K562 (cell line): ENCODE results near the gene CFAP251. TPM values are rescaled to one million over a fixed set of nuclear protein-coding genes. Genes with fewer than 3 reads are reported as not detected.

Source experiments
- ARID1B ChIP-seq: fragments of 450-650 bp; IDR thresholded peaks from 2 replicates; pipeline ENCODE4 v1.6.1; 2016; ENCODE audit warnings: antibody characterized with exemption, mild to moderate bottlenecking, inconsistent platforms
- ARID4B ChIP-seq: sonication (generic); formaldehyde crosslinking; IDR thresholded peaks from 2 replicates; pipeline ENCODE4 v1.8.0; 2022; ENCODE audit warnings: mild to moderate bottlenecking, missing genetic modification reagents
- BHLHE40 ChIP-seq: IDR thresholded peaks from 2 replicates; pipeline ENCODE4 v1.6.1; 2011; ENCODE audit warnings: low read length, improper control_type of control experiment
- CBFA2T3 ChIP-seq: fragments of 450-650 bp; IDR thresholded peaks from 2 replicates; pipeline ENCODE4 v1.6.1; 2017
- DACH1 ChIP-seq: fragments of 450-650 bp; IDR thresholded peaks from 2 replicates; pipeline ENCODE4 v1.6.1; 2018; ENCODE audit not compliant: partially characterized antibody
- NFIC ChIP-seq: fragments of 450-650 bp; IDR thresholded peaks from 2 replicates; pipeline ENCODE4 v1.6.1; 2017; ENCODE audit warnings: mild to moderate bottlenecking, inconsistent platforms
- SMARCE1 ChIP-seq: fragments of 450-650 bp; IDR thresholded peaks from 2 replicates; pipeline ENCODE4 v1.7.1; 2016; ENCODE audit warnings: mild to moderate bottlenecking
- TCF3 ChIP-seq: sonication (generic); formaldehyde crosslinking; IDR thresholded peaks from 2 replicates; pipeline ENCODE4 v1.4.0; 2020; ENCODE audit warnings: mild to moderate bottlenecking, missing genetic modification reagents
- TEAD4 ChIP-seq, 2 experiments: sonication (generic) in 1 of 2; formaldehyde crosslinking in 1 of 2; IDR thresholded peaks; 2 replicates each; pipeline versions ENCODE4 v1.6.1 to v1.8.0; 2012 to 2022; ENCODE audit warnings: borderline replicate concordance in 1 of 2, inconsistent platforms in 1 of 2, low read length in 1 of 2, mild to moderate bottlenecking in 1 of 2, missing genetic modification reagents in 1 of 2
- ZBTB5 ChIP-seq: fragments of 450-650 bp; IDR thresholded peaks from 2 replicates; pipeline ENCODE4 v1.6.1; 2017; ENCODE audit warnings: antibody characterized with exemption
- ZMIZ1 ChIP-seq, 2 experiments: fragments of 150-350 bp in 1 of 2; IDR thresholded peaks; 2 replicates each; pipeline ENCODE4 v1.6.1; 2012 to 2016; ENCODE audit warnings: low read depth in 2 of 2, low read length in 2 of 2, mild to moderate bottlenecking in 1 of 2, moderate library complexity in 1 of 2
- ZNF79 ChIP-seq: fragments of 250-450 bp; sonication (Bioruptor Pico); IDR thresholded peaks from 2 replicates; pipeline ENCODE4 v1.4.0; 2020; ENCODE audit warnings: low read depth, mild to moderate bottlenecking, moderate library complexity
- polyA plus RNA-seq, 8 experiments: library from polyadenylated mRNA; depleted of rRNA in 4 of 8; stranded (reverse) in 5 of 8; unstranded in 3 of 8; fragments of >200 nt; fragmentation: Nextera tagmentation in 2 of 8; fragmentation: Illumina TruSeq in 1 of 8; extraction: Ambion mirVana in 2 of 8; extraction: Trizol in 1 of 8; gene quantifications; 2 replicates each; pipeline versions ENCODE4 v1.2.1 to v1.2.3, GENCODE V29; 2011 to 2014; ENCODE audit warnings: inconsistent platforms in 1 of 8, missing spikeins in 1 of 8
- total RNA-seq, 7 experiments: library from RNA; depleted of rRNA in 6 of 7; stranded (reverse); fragments of >200 nt in 6 of 7; fragmentation: Illumina TruSeq in 2 of 7; extraction: Trizol in 2 of 7; gene quantifications; 2 replicates each; pipeline versions ENCODE4 v1.2.1 to v1.2.3, GENCODE V29; 2011 to 2021; ENCODE audit warnings: low replicate concordance in 1 of 7

CFAP251 gene
- total and polyA plus RNA-seq, 9 of the 15 experiments (the other 6 are each of a cell fraction or from before 2014, with no cell fraction given) = 16.6 to 31.0 (median 19.1) TPM

GRCh38 chr12:121871467-121871866 is 46.9 kb upstream of the CFAP251 start (continued):
- TF ChIP-seq ZBTB5 = no peak
- peak; percentile 77 for TF ChIP-seq TEAD4 (IDR thresholded peaks at IDR 0.05; ENCODE audit: low read length)
- TF ChIP-seq TEAD4 (CRISPR knock-in tag; IDR thresholded peaks at IDR 0.05; ENCODE audit: borderline replicate concordance) = no peak
- TF ChIP-seq ARID4B (CRISPR knock-in tag) = no peak
- peak; percentile 84 for TF ChIP-seq TCF3 (CRISPR knock-in tag)
- no peak for TF ChIP-seq DACH1
- no peak for TF ChIP-seq ZMIZ1 (IDR thresholded peaks at IDR 0.05; ENCODE audit: low read depth in 2 of 2, low read length in 2 of 2)
- peak; percentile 14; the same call in 1 of the 2 replicates for TF ChIP-seq NFIC
- peak; percentile 74 for TF ChIP-seq ARID1B
- peak; percentile 85 for TF ChIP-seq BHLHE40
- peak; percentile 87 for TF ChIP-seq CBFA2T3
- peak; percentile 24; the same call in 1 of the 2 replicates for TF ChIP-seq SMARCE1
- no peak for TF ChIP-seq ZNF79
